Left ventricle myocardium superior (tissue), 1 donor: Measurements from ENCODE around the gene ARG2. TPM values are rescaled to one million over a fixed set of nuclear protein-coding genes. Genes with fewer than 3 reads are reported as not detected.
"Not testable (repeated sequence)": the region's sequence is repeated elsewhere in the genome, so short reads cannot be mapped to it uniquely, and the experiment has no call there.

ENCODE experiments used
- ATAC-seq: fragments of 200-7000 bp; cut with Tn5 transposase; one replicate; pipeline ENCODE4 v1.9.1; 2020; ENCODE audit warnings: mild to moderate bottlenecking, moderate library complexity
- DNase-seq: peaks from one replicate; pipeline ENCODE4 v3.0.0-alpha.2; 2020
- intact Hi-C: fragments of 100-400 bp; cut with micrococcal nuclease; formaldehyde crosslinking; loops from one replicate; pipeline ENCODE4 v1.11.0; 2022
- total RNA-seq: library from RNA; stranded (reverse); fragmentation: NEBNext Ultra II Directional; extraction: Animal tissue kit (Norgen Biotek cat#: 25700); gene quantifications from one replicate; pipeline ENCODE4 v1.2.1, GENCODE V29; 2021
- donor health status: DM: no; HTN: yes; CAD: no; lungs with severe emphysema.

The ARG2 gene
- total RNA-seq, 1 donor from 2014 or later = 0.99 TPM

- DNase-seq (no peak), ATAC-seq (peak; percentile 82)
- intact Hi-C loops = no loop called here
Observed at GRCh38 chr14:67583711-67584644, 35.7 kb upstream of the ARG2 start.

- DNase-seq (no peak), ATAC-seq (no peak)
- intact Hi-C loops = no loop called here
Observed at GRCh38 chr14:67584978-67585377, 34.7 kb upstream of the ARG2 start.

DNA sequence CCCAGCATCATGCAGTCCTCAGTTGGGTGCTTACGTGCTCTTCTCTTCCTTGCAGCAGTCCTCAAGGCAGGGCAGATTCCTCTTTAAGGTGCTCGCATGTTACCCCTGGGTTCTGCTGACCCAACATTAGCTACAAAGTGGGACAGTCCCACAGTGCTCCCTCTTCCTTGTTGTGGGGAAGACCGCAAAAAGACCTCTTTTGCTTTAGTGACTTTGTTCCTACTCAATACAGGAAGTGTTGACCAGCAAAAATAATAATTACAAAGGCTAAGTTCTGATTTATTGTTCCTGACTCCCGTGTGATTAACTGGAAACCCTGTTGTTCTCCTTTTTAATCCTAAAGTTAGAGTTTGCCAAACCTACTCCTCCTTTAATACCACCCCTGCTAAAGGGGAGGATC is 33.4 kb upstream of the ARG2 start:
- peak; percentile 15 for ATAC-seq
- intact Hi-C loops = no loop called here
- DNase-seq = no peak

DNA sequence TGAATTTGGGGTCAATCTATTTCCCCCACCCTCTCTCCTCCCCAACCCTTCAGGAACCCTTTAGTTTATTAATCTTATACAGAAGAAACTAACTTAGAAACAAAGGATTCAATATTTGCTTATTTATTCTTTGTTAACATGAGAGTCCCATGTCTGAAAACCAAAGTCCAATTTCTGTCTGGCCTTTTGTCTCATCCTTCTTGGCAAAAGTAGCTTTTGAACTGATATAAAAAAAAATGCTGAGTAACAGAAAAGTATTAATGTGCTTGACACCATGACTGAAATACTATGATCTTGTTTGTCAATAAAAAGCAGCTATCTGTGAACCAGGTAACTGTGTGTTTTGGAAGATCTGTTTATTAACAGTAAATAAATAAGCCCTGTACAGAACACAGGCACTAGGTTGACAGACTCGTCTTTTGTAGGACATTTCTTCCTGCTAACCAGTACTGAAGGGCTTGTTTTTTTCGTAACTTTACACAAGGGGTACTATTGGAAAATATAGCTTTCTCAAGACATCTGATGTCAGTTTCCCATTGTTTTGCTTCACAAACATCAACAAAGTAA is 30.4 kb upstream of the ARG2 start:
- DNase-seq (no peak), ATAC-seq (no peak)
- intact Hi-C loops = no loop called here

GRCh38 chr14:67593650-67594049 is 26.1 kb upstream of the ARG2 start:
- ATAC-seq, DNase-seq, intact Hi-C loops: not testable (repeated sequence)

- intact Hi-C loops = no loop called here
- DNase-seq (no peak), ATAC-seq (no peak)
Observed at GRCh38 chr14:67595392-67595791, 24.3 kb upstream of the ARG2 start.

- intact Hi-C loops = no loop called here
- DNase-seq = peak; percentile 95
Observed at GRCh38 chr14:67599698-67600561, 19.8 kb upstream of the ARG2 start, which contains the start of gene PIGH. PIGH (minus strand) TSS chr14:67600268; CDS start chr14:67600203, 65 bp downstream.

GRCh38 chr14:67600562-67600974 is 19.2 kb upstream of the ARG2 start:
- intact Hi-C loops = not testable (repeated sequence)

More at GRCh38 chr14:67599698-67600561, 19.8 kb upstream of the ARG2 start, which contains the start of gene PIGH:
- peak; percentile 100 for ATAC-seq

DNA sequence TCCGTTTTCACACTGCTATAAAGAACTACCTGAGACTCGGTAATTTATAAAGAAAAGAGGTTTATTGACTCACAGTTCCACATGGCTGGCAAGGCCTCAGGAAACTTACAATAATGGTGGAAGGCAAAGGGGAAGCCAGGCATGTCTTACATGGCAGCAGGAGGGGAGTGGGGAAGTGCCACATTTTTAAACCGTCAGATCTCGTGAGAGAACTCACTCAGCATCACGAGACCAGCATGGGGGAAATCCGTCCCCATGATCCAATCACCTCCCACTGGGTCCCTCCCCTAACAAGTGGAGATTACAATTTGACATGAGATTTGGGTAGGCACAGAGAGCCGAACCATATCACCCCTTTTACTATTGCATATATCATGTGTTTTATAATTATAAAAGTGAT is 17.6 kb upstream of the ARG2 start:
- intact Hi-C loops = no loop called here
- ATAC-seq (no peak), DNase-seq (no peak)

More at GRCh38 chr14:67600562-67600974, 19.2 kb upstream of the ARG2 start:
- not testable (repeated sequence) for DNase-seq, ATAC-seq

DNA sequence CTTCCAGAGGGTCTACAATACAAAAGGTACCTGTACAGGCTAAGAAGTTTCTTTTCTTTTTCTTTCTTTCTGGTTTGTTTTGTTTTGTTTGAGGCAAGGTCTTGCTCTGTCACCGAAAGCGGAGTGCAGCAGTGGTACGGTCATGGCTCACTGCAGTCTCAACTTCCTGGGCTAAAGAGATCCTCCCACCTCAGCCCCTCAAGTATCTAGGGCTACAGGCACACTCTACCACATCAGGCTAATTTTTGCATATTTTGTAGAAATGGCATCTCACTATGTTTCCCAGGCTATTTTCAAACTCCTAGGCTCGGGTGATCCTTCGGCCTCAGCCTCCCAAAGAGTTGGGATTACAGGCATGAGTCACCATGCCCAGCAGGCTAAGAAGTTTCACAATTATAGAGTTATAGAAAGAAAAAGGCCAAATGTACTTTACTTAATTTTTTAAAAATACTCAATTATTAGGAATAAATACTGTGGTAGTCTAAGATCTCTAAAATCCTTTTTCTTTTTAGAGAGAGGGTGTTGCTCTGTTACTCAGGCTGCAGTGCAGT is 16.6 kb upstream of the ARG2 start:
- intact Hi-C loops = no loop called here
- DNase-seq = no peak

GRCh38 chr14:67607646-67608045 is 12.1 kb upstream of the ARG2 start:
- DNase-seq = no peak
- intact Hi-C loops = no loop called here
- no peak for ATAC-seq

More for the DNA sequence above, 16.6 kb upstream of the ARG2 start:
- ATAC-seq = no peak

- DNase-seq (no peak), ATAC-seq (no peak)
- intact Hi-C loops = no loop called here
Observed at GRCh38 chr14:67609642-67610310, 9.9 kb upstream of the ARG2 start.

GRCh38 chr14:67610491-67610890 is 9.2 kb upstream of the ARG2 start:
- intact Hi-C loops = no loop called here
- ATAC-seq (no peak), DNase-seq (no peak)

- ATAC-seq = peak; percentile 67
- DNase-seq = no peak
- intact Hi-C loops = loop anchor here (5.0 kb wide), 1 partner anchor 49 kb away; no protein-coding TSS in a partner anchor
Observed at GRCh38 chr14:67618617-67619063, 1.1 kb upstream of the ARG2 start.

- intact Hi-C loops = no loop called here
- ATAC-seq (peak; percentile 16), DNase-seq (peak; percentile 31)
Observed at GRCh38 chr14:67620217-67620785, 581 bp downstream of the ARG2 start.

GRCh38 chr14:67622675-67623074 is 3.0 kb downstream of the ARG2 start:
- intact Hi-C loops = no loop called here
- ATAC-seq = no peak
- no peak for DNase-seq

- ATAC-seq (no peak), DNase-seq (no peak)
- intact Hi-C loops = no loop called here
Observed at GRCh38 chr14:67623114-67623513, 3.4 kb downstream of the ARG2 start.

DNA sequence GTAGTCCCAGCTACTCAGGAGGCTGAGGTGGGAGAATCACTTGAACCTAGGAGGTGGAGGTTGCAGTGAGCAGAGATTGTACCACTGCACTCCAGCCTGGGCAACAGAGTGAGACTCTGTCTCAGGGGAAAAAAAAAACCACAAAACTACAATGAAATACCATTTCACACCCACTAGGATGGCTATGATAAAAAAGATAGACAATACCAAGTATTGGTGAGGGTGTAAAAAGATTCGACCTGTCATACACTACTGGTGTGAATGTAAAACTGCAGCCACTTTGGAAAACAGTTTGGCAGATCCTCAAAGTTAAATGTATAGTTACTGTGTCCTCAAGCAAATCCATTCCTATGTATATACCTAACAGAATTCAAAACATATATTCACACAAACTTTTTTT is 6.4 kb downstream of the ARG2 start:
- ATAC-seq, DNase-seq, intact Hi-C loops: not testable (repeated sequence)
